ENCODE data around the gene AGBL5. TPM values are rescaled to one million over a fixed set of nuclear protein-coding genes. Genes with fewer than 3 reads are reported as not detected.

The AGBL5 gene
- total and polyA plus RNA-seq, 2 donors (not counting 1 experiment from before 2014, with no cell fraction given) = 19.8 to 20.9 TPM

- Histone ChIP-seq H4K20me1 (ENCODE audit: control insufficient read depth, extremely low read depth, insufficient read depth, low read length) (no peaks in the 10 kb centered on the region), H2AFZ (ENCODE audit: low read length) (no peak overlapping the region)
- DNase-seq (ENCODE audit: low read depth in 2 of 2) = no peak
These were observed 41.4 kb downstream of the AGBL5 start for GRCh38 chr2:27092696-27093429.

GRCh38 chr2:27093430-27094352 lies 42.2 kb downstream of the AGBL5 start:
- H3K36me3 ChIP-seq (ENCODE audit: control insufficient read depth, insufficient read depth, low read length) = no peaks in the 10 kb centered on the region
- H2AFZ ChIP-seq (ENCODE audit: low read length) = no peak overlapping the region
- no peak overlapping the region for H3K27ac ChIP-seq (ENCODE audit: insufficient read depth, low read length)
- TF ChIP-seq EZH2 (IDR thresholded peaks at IDR 0.05; ENCODE audit: low read length, missing control alignments) = no peak
- TF ChIP-seq CTCF (conservative IDR thresholded peaks at IDR 0.05 in 1 of 2, IDR thresholded peaks at IDR 0.05 in 1 of 2; ENCODE audit: low read depth in 1 of 2, low read length in 2 of 2) = no peak
- H3K9me3 ChIP-seq (ENCODE audit: control insufficient read depth, insufficient read depth, low read depth, low read length) = no peaks in the 10 kb centered on the region
- no peaks in the 10 kb centered on the region for H4K20me1 ChIP-seq (ENCODE audit: control insufficient read depth, extremely low read depth, insufficient read depth, low read length)
- H3K4me2 ChIP-seq (ENCODE audit: extremely low read depth, insufficient read depth, low read length) = no peak overlapping the region
- no peaks in the 10 kb centered on the region for H3K79me2 ChIP-seq (ENCODE audit: control insufficient read depth, insufficient read depth, low read length)
- DNase-seq (ENCODE audit: low read depth in 2 of 2) = no peak
- no peak overlapping the region for H3K4me3 ChIP-seq (replicated peaks in 1 of 4; ENCODE audit: control extremely low read depth in 1 of 4, insufficient read depth in 1 of 4, low read depth in 3 of 4, low read length in 4 of 4)
- H3K4me1 ChIP-seq (ENCODE audit: control insufficient read depth, extremely low read depth, insufficient read depth, low read length) = no peaks in the 10 kb centered on the region
- no peak overlapping the region for H3K9ac ChIP-seq (ENCODE audit: insufficient read depth, low read length)
- no peaks in the 10 kb centered on the region for H3K27me3 ChIP-seq (ENCODE audit: control insufficient read depth, insufficient read depth, low read length)

More at GRCh38 chr2:27092696-27093429, 41.4 kb downstream of the AGBL5 start:
- Histone ChIP-seq H3K79me2 (ENCODE audit: control insufficient read depth, insufficient read depth, low read length) (no peaks in the 10 kb centered on the region), H3K4me3 (replicated peaks in 1 of 4; ENCODE audit: control extremely low read depth in 1 of 4, insufficient read depth in 1 of 4, low read depth in 3 of 4, low read length in 4 of 4) (no peak overlapping the region), H3K4me1 (ENCODE audit: control insufficient read depth, extremely low read depth, insufficient read depth, low read length) (no peaks in the 10 kb centered on the region), H3K9ac (ENCODE audit: insufficient read depth, low read length) (no peak overlapping the region), H3K27ac (ENCODE audit: insufficient read depth, low read length) (no peak overlapping the region), H3K27me3 (ENCODE audit: control insufficient read depth, insufficient read depth, low read length) (no peaks in the 10 kb centered on the region), H3K9me3 (ENCODE audit: control insufficient read depth, insufficient read depth, low read depth, low read length) (no peaks in the 10 kb centered on the region), H3K36me3 (ENCODE audit: control insufficient read depth, insufficient read depth, low read length) (no peaks in the 10 kb centered on the region), H3K4me2 (ENCODE audit: extremely low read depth, insufficient read depth, low read length) (no peak overlapping the region)
- TF ChIP-seq EZH2 (IDR thresholded peaks at IDR 0.05; ENCODE audit: low read length, missing control alignments) = no peak
- TF ChIP-seq CTCF (conservative IDR thresholded peaks at IDR 0.05 in 1 of 2, IDR thresholded peaks at IDR 0.05 in 1 of 2; ENCODE audit: low read depth in 1 of 2, low read length in 2 of 2) = no peak

- Histone ChIP-seq H3K27ac (ENCODE audit: insufficient read depth, low read length) (no peak overlapping the region), H3K79me2 (ENCODE audit: control insufficient read depth, insufficient read depth, low read length) (no peaks in the 10 kb centered on the region), H3K4me1 (ENCODE audit: control insufficient read depth, extremely low read depth, insufficient read depth, low read length) (no peaks in the 10 kb centered on the region), H3K4me2 (ENCODE audit: extremely low read depth, insufficient read depth, low read length) (no peak overlapping the region), H4K20me1 (ENCODE audit: control insufficient read depth, extremely low read depth, insufficient read depth, low read length) (no peaks in the 10 kb centered on the region), H3K9ac (ENCODE audit: insufficient read depth, low read length) (no peak overlapping the region), H3K9me3 (ENCODE audit: control insufficient read depth, insufficient read depth, low read depth, low read length) (no peaks in the 10 kb centered on the region), H3K27me3 (ENCODE audit: control insufficient read depth, insufficient read depth, low read length) (no peaks in the 10 kb centered on the region), H3K4me3 (replicated peaks in 1 of 4; ENCODE audit: control extremely low read depth in 1 of 4, insufficient read depth in 1 of 4, low read depth in 3 of 4, low read length in 4 of 4) (no peak overlapping the region), H3K36me3 (ENCODE audit: control insufficient read depth, insufficient read depth, low read length) (no peaks in the 10 kb centered on the region), H2AFZ (ENCODE audit: low read length) (no peak overlapping the region)
- DNase-seq (ENCODE audit: low read depth in 2 of 2) = no peak
- no peak for TF ChIP-seq EZH2 (IDR thresholded peaks at IDR 0.05; ENCODE audit: low read length, missing control alignments)
- no peak for TF ChIP-seq CTCF (conservative IDR thresholded peaks at IDR 0.05 in 1 of 2, IDR thresholded peaks at IDR 0.05 in 1 of 2; ENCODE audit: low read depth in 1 of 2, low read length in 2 of 2)
These were observed 43.0 kb downstream of the AGBL5 start for GRCh38 chr2:27094353-27094984.

Measured in fibroblast of lung (primary cell).